ENCODE measurements around the gene MVD.

GRCh38 chr16:88650749-88651275, 12.1 kb downstream of the MVD start, which contains the start of gene CYBA:
- TF ChIP-seq CTCF (IDR thresholded peaks at IDR 0.05; ENCODE audit: low read depth, low read length, missing input control) (no peak), GABPA (IDR thresholded peaks at IDR 0.05 in 1 of 2, conservative IDR thresholded peaks at IDR 0.05 in 1 of 2) (no peak), YY1 (IDR thresholded peaks at IDR 0.05) (no peak), JUND (IDR thresholded peaks at IDR 0.05) (no peak), RAD21 (IDR thresholded peaks at IDR 0.05) (no peak), FOXA2 (IDR thresholded peaks at IDR 0.05) (no peak), TAF1 (conservative IDR thresholded peaks at IDR 0.05) (no peak), RXRA (IDR thresholded peaks at IDR 0.05) (no peak), ATF3 (IDR thresholded peaks at IDR 0.05) (no peak), REST (IDR thresholded peaks at IDR 0.05) (no peak), MAX (IDR thresholded peaks at IDR 0.05) (no peak), ZBTB33 (IDR thresholded peaks at IDR 0.05) (no peak), SP1 (IDR thresholded peaks at IDR 0.05) (no peak), HNF4G (IDR thresholded peaks at IDR 0.05) (no peak)

All from liver (tissue), 3 donors.